Liver (tissue), 2 donors: Measurements from ENCODE around the gene C4orf36.

Experiments
- CTCF ChIP-seq: fragments of 150-350 bp; IDR thresholded peaks from 2 replicates; pipeline ENCODE4 v1.5.1; 2017; ENCODE audit warnings: improper control_type of control experiment, low read depth, low read length; ENCODE audit not compliant: missing input control
- REST ChIP-seq: IDR thresholded peaks from 2 replicates; pipeline ENCODE4 v1.6.1; 2016; ENCODE audit warnings: antibody characterized with exemption, mild to moderate bottlenecking
- donor health status: healthy.

- TF ChIP-seq CTCF (no peak), REST (no peak)
Observed at GRCh38 chr4:86848136-86848535, 44.1 kb downstream of the C4orf36 start.
